Sigmoid colon (tissue), 4 donors: ENCODE measurements around the gene PRSS56.

Experiments used
- EP300 ChIP-seq, 4 donors: sonication (generic); formaldehyde crosslinking; IDR thresholded peaks; one replicate each; pipeline ENCODE4 v1.6.1; 2017; ENCODE audit warnings: antibody characterized with exemption in 4 of 4
- POLR2A ChIP-seq, 2 donors: fragments of 450-650 bp; IDR thresholded peaks; one replicate each; pipeline ENCODE4 v1.6.1; 2016; ENCODE audit warnings: antibody characterized with exemption in 2 of 2, mild to moderate bottlenecking in 2 of 2, moderate library complexity in 2 of 2
- TF ChIP-seq, protein P1 (sequence below), 4 experiments: fragments of 450-650 bp in 3 of 4; fragments of 200-600 bp in 1 of 4; IDR thresholded peaks; one replicate each; pipeline ENCODE4 v1.5.1; 2016 to 2019; ENCODE audit warnings: antibody characterized with exemption in 4 of 4, mild to moderate bottlenecking in 3 of 4, moderate library complexity in 2 of 4

DNA sequence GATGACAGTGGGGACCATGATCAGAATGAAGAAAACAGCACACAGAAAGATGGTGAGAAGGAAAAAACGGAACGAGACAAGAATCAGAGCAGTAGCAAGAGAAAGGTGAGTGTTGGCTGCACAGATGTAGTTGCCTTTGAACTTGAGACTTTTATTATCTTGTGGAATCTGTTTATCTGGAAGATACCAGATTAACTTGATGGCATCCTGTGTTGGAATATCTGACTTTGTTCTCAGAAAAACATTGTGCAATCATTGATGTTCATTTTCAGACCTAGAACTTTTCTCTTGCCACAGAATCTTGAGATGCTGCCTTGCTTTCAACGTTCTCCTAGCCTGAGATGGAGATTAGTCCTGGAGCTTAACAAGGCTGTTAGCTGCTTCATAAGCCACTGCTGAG is 36.2 kb downstream of the PRSS56 start:
- TF ChIP-seq, protein P1, sequence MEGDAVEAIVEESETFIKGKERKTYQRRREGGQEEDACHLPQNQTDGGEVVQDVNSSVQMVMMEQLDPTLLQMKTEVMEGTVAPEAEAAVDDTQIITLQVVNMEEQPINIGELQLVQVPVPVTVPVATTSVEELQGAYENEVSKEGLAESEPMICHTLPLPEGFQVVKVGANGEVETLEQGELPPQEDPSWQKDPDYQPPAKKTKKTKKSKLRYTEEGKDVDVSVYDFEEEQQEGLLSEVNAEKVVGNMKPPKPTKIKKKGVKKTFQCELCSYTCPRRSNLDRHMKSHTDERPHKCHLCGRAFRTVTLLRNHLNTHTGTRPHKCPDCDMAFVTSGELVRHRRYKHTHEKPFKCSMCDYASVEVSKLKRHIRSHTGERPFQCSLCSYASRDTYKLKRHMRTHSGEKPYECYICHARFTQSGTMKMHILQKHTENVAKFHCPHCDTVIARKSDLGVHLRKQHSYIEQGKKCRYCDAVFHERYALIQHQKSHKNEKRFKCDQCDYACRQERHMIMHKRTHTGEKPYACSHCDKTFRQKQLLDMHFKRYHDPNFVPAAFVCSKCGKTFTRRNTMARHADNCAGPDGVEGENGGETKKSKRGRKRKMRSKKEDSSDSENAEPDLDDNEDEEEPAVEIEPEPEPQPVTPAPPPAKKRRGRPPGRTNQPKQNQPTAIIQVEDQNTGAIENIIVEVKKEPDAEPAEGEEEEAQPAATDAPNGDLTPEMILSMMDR (IDR thresholded peaks at IDR 0.05) = no peak
- TF ChIP-seq EP300 (IDR thresholded peaks at IDR 0.05) (no peak), POLR2A (IDR thresholded peaks at IDR 0.05) (no peak)
